Measurements from ENCODE around the gene DPP7.

DNA sequence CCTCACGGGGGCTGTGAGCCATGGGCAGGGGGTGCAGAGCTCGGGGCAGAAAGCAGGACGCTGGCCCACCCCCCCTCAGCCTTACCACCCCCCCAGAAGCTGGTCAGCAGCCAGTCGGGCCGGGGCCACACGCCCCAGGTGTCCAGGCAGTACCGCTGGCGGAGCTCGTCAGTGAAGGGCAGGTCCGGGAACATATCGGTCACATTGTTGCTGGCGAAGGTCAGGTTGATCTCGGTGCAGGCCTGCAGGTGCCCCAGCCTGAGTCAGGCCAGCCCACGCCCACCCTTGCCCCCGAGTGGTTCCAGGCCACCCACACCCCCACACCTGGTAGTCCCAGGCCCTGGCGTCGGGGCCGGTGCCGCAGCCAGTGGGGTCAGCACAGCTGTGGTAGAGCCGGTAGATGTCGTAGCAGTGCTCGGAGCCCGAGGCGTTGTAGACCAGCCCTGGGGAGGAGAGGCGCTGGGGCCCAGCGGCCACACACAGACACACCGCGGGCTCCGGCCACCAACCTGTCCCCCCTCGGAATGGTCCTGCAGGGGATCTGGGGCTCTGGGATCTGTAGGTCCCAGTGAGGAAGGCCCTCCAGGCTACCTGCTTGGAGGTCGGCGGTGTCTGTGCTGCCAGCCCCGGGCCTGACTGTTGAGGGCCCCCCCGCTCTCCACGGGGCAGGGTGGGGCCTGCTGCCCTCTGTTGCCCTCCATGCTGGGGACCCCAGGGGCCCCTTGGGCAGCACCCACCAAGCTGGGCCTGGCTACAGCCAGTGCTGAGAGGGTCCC lies 2.6 kb downstream of the DPP7 start:
- TF ChIP-seq POLR2A (IDR thresholded peaks at IDR 0.05) = no peak
- TF ChIP-seq CTCF (IDR thresholded peaks at IDR 0.05) = no peak
- no peak for TF ChIP-seq POLR2AphosphoS5 (IDR thresholded peaks at IDR 0.05)
- TF ChIP-seq EP300 (IDR thresholded peaks at IDR 0.05) = no peak

All from suprapubic skin (tissue), 4 donors.